Mesenchymal stem cell (in vitro differentiated cells and primary cell): Measurements from ENCODE around the gene GRM2.
"Not testable (repeated sequence)": the region's sequence is repeated elsewhere in the genome, so short reads cannot be mapped to it uniquely, and the experiment has no call there.

Experiments used
- DNase-seq: peaks from one replicate; pipeline ENCODE4 v3.0.0-alpha.2; 2013
- H2AFZ ChIP-seq: one replicate; pipeline ENCODE4 v1.6.1; 2013; ENCODE audit warnings: low read depth, mild to moderate bottlenecking, control low read depth, inconsistent platforms, low read length, moderate library complexity
- H2AK5ac ChIP-seq: 2 replicates; pipeline ENCODE4 v1.6.1; 2013; ENCODE audit warnings: low read length, moderate library complexity, mild to moderate bottlenecking, inconsistent platforms; ENCODE audit not compliant: severe bottlenecking
- H2BK120ac ChIP-seq: one replicate; pipeline ENCODE4 v1.6.1; 2013; ENCODE audit warnings: low read depth, mild to moderate bottlenecking, inconsistent platforms, low read length, moderate library complexity
- H2BK12ac ChIP-seq, 2 experiments: one replicate each; pipeline ENCODE4 v1.6.1; 2013; ENCODE audit warnings: inconsistent platforms in 2 of 2, low read length in 2 of 2, mild to moderate bottlenecking in 2 of 2, moderate library complexity in 2 of 2, control low read depth in 1 of 2
- H2BK15ac ChIP-seq: one replicate; pipeline ENCODE4 v1.6.1; 2013; ENCODE audit warnings: mild to moderate bottlenecking, low read depth, inconsistent platforms; ENCODE audit not compliant: poor library complexity, severe bottlenecking
- H2BK5ac ChIP-seq: 2 replicates; pipeline ENCODE4 v1.6.1; 2013; ENCODE audit warnings: low read depth, mild to moderate bottlenecking, low read length, control low read depth, inconsistent platforms; ENCODE audit not compliant: poor library complexity, severe bottlenecking
- H3K14ac ChIP-seq, 2 experiments: one replicate each; pipeline ENCODE4 v1.6.1; 2013; ENCODE audit warnings: inconsistent platforms in 2 of 2, low read length in 2 of 2, control low read depth in 1 of 2, mild to moderate bottlenecking in 1 of 2, moderate library complexity in 1 of 2
- H3K18ac ChIP-seq, 2 experiments: one replicate each; pipeline ENCODE4 v1.6.1; 2013; ENCODE audit warnings: inconsistent platforms in 2 of 2, low read length in 2 of 2, control low read depth in 1 of 2, low read depth in 1 of 2, mild to moderate bottlenecking in 1 of 2
- H3K23ac ChIP-seq, 2 experiments: one replicate each; pipeline ENCODE4 v1.6.1; 2013; ENCODE audit warnings: inconsistent platforms in 2 of 2, low read length in 2 of 2, mild to moderate bottlenecking in 2 of 2, moderate library complexity in 2 of 2, control low read depth in 1 of 2
- H3K27ac ChIP-seq: 2 replicates; pipeline ENCODE4 v1.5.1; 2013; ENCODE audit warnings: mild to moderate bottlenecking, moderate library complexity, low read length, control low read depth, inconsistent platforms; ENCODE audit not compliant: poor library complexity, severe bottlenecking
- H3K27me3 ChIP-seq, 2 experiments: 2 replicates each; pipeline versions ENCODE4 v1.6.1 to v1.7.0; 2013; ENCODE audit warnings: low read length in 2 of 2, mild to moderate bottlenecking in 2 of 2, moderate library complexity in 2 of 2, control low read depth in 1 of 2, inconsistent platforms in 1 of 2; ENCODE audit not compliant: control insufficient read depth in 1 of 2, insufficient read depth in 1 of 2
- H3K36me3 ChIP-seq, 2 experiments: 2 replicates each; pipeline versions ENCODE4 v1.6.1 to v1.7.0; 2013; ENCODE audit warnings: low read length in 2 of 2, control low read depth in 1 of 2, inconsistent platforms in 1 of 2, low read depth in 1 of 2, mild to moderate bottlenecking in 1 of 2; ENCODE audit not compliant: insufficient read depth in 2 of 2, control insufficient read depth in 1 of 2
- H3K4ac ChIP-seq, 2 experiments: one replicate each; pipeline ENCODE4 v1.6.1; 2013; ENCODE audit warnings: inconsistent platforms in 2 of 2, low read length in 2 of 2, mild to moderate bottlenecking in 2 of 2, moderate library complexity in 2 of 2, control low read depth in 1 of 2, low read depth in 1 of 2
- H3K4me1 ChIP-seq: 2 replicates; pipeline ENCODE4 v1.6.1; 2013; ENCODE audit warnings: low read depth, low read length, control low read depth; ENCODE audit not compliant: control insufficient read depth, insufficient read depth
- H3K4me2 ChIP-seq: 2 replicates; pipeline ENCODE4 v1.6.1; 2013; ENCODE audit warnings: low read length, mild to moderate bottlenecking, inconsistent platforms; ENCODE audit not compliant: poor library complexity, severe bottlenecking
- H3K4me3 ChIP-seq, 2 experiments: 2 replicates each; pipeline versions ENCODE4 v1.5.1 to v1.7.0; 2013; ENCODE audit warnings: low read length in 2 of 2, mild to moderate bottlenecking in 2 of 2, control low read depth in 1 of 2, low read depth in 1 of 2; ENCODE audit not compliant: insufficient read depth in 1 of 2
- H3K79me1 ChIP-seq: replicated peaks from 2 replicates; pipeline ENCODE4 v1.6.1; 2013; ENCODE audit warnings: mild to moderate bottlenecking, control low read depth, low read length, inconsistent platforms; ENCODE audit not compliant: poor library complexity, severe bottlenecking
- H3K9ac ChIP-seq: 2 replicates; pipeline ENCODE4 v1.7.0; 2013; ENCODE audit warnings: mild to moderate bottlenecking, low read length, moderate library complexity
- H3K9me3 ChIP-seq: 2 replicates; pipeline ENCODE4 v1.7.0; 2013; ENCODE audit warnings: mild to moderate bottlenecking, low read length; ENCODE audit not compliant: control insufficient read depth
- H4K8ac ChIP-seq: one replicate; pipeline ENCODE4 v1.6.1; 2013; ENCODE audit warnings: inconsistent platforms, mild to moderate bottlenecking, low read length, moderate library complexity
- H4K91ac ChIP-seq: one replicate; pipeline ENCODE4 v1.6.1; 2013; ENCODE audit warnings: mild to moderate bottlenecking, low read length, inconsistent platforms
- WGBS: methylation state at CpG from one replicate; pipeline ENCODE4 v1.1.7; 2013; ENCODE audit warnings: mixed read lengths; 5-methylcytosine and 5-hydroxymethylcytosine counted together

The GRM2 gene

GRCh38 chr3:51748327-51748726 is 41.5 kb downstream of the GRM2 start:
- DNase-seq, result no peak
- Histone ChIP-seq H2AFZ (no peak overlapping the region), H3K14ac (no peak overlapping the region), H3K18ac (no peak overlapping the region), H2BK5ac (no peak overlapping the region), H4K8ac (no peak overlapping the region), H2BK15ac (no peak overlapping the region), H3K9me3 (peaks cover 3% of the 10 kb centered on the region), H3K36me3 (no peaks in the 10 kb centered on the region), H3K27me3 (no peaks in the 10 kb centered on the region), H3K23ac (no peak overlapping the region), H2BK12ac (no peak overlapping the region), H3K27ac (no peak overlapping the region), H3K4me1 (no peaks in the 10 kb centered on the region), H2AK5ac (no peak overlapping the region), H2BK120ac (no peak overlapping the region), H4K91ac (no peak overlapping the region), H3K4me3 (no peak overlapping the region), H3K4me2 (no peak overlapping the region), H3K9ac (no peak overlapping the region), H3K79me1 (no peaks in the 10 kb centered on the region), H3K4ac (no peak overlapping the region)
- WGBS, result no CpG with 5 or more reads among the region's 1 CpG

- H3K36me3 ChIP-seq, result no peaks in the 10 kb centered on the region
- no peak overlapping the region for H3K23ac ChIP-seq
These were observed 44.0 kb downstream of the GRM2 start for GRCh38 chr3:51750878-51751277.

GRCh38 chr3:51751287-51751686 is 44.4 kb downstream of the GRM2 start:
- Histone ChIP-seq H4K91ac (no peak overlapping the region), H4K8ac (no peak overlapping the region), H3K23ac (no peak overlapping the region), H3K18ac (no peak overlapping the region), H2BK120ac (no peak overlapping the region), H2AK5ac (no peak overlapping the region), H3K9ac (no peak overlapping the region), H3K79me1 (no peaks in the 10 kb centered on the region), H3K4ac (no peak overlapping the region), H3K14ac (no peak overlapping the region), H2AFZ (no peak overlapping the region), H2BK15ac (no peak overlapping the region), H3K4me2 (no peak overlapping the region), H3K27ac (no peak overlapping the region), H3K36me3 (no peaks in the 10 kb centered on the region), H3K4me3 (no peak overlapping the region), H3K9me3 (peaks cover 12% of the 10 kb centered on the region), H2BK12ac (no peak overlapping the region), H3K27me3 (no peaks in the 10 kb centered on the region), H3K4me1 (no peaks in the 10 kb centered on the region), H2BK5ac (no peak overlapping the region)
- no peak for DNase-seq
- WGBS, result 83% methylated on average over 2 of the region's 2 CpGs

More at GRCh38 chr3:51750878-51751277, 44.0 kb downstream of the GRM2 start:
- Histone ChIP-seq H3K18ac (no peak overlapping the region), H3K4me2 (no peak overlapping the region), H2BK120ac (no peak overlapping the region), H3K27me3 (no peaks in the 10 kb centered on the region), H3K9ac (no peak overlapping the region), H2BK15ac (no peak overlapping the region), H3K27ac (no peak overlapping the region), H4K8ac (no peak overlapping the region), H2BK5ac (no peak overlapping the region), H2AK5ac (no peak overlapping the region), H2AFZ (no peak overlapping the region), H3K79me1 (no peaks in the 10 kb centered on the region), H3K4me1 (no peaks in the 10 kb centered on the region), H2BK12ac (no peak overlapping the region), H4K91ac (no peak overlapping the region), H3K9me3 (peaks cover 12% of the 10 kb centered on the region), H3K14ac (no peak overlapping the region), H3K4me3 (no peak overlapping the region), H3K4ac (no peak overlapping the region)
- no CpG with 5 or more reads among the region's 1 CpG for WGBS
- DNase-seq, result no peak

- H4K8ac ChIP-seq, H3K4ac ChIP-seq, H3K4me1 ChIP-seq, H4K91ac ChIP-seq, H3K18ac ChIP-seq, H2BK120ac ChIP-seq, H3K79me1 ChIP-seq, H2BK12ac ChIP-seq, H3K4me2 ChIP-seq, H3K27me3 ChIP-seq, H2BK15ac ChIP-seq, H3K4me3 ChIP-seq, H3K27ac ChIP-seq, H3K14ac ChIP-seq, H2AK5ac ChIP-seq, H3K23ac ChIP-seq, H3K36me3 ChIP-seq, H2AFZ ChIP-seq, H2BK5ac ChIP-seq, DNase-seq, H3K9ac ChIP-seq: not testable (repeated sequence)
- 69% methylated on average over 13 of the region's 13 CpGs for WGBS
- peaks cover 16% of the 10 kb centered on the region for H3K9me3 ChIP-seq
These were observed 47.2 kb downstream of the GRM2 start for GRCh38 chr3:51753763-51754750.
